ENCODE measurements around the gene CNNM1. TPM values are rescaled to one million over a fixed set of nuclear protein-coding genes. Genes with fewer than 3 reads are reported as not detected.

CNNM1 gene
- total and polyA plus RNA-seq, 9 of the 15 experiments (the other 6 are each of a cell fraction or from before 2014, with no cell fraction given), result not detected

GRCh38 chr10:99329554-99330346, 594 bp downstream of the CNNM1 start (continued):
- TF ChIP-seq, protein P1, sequence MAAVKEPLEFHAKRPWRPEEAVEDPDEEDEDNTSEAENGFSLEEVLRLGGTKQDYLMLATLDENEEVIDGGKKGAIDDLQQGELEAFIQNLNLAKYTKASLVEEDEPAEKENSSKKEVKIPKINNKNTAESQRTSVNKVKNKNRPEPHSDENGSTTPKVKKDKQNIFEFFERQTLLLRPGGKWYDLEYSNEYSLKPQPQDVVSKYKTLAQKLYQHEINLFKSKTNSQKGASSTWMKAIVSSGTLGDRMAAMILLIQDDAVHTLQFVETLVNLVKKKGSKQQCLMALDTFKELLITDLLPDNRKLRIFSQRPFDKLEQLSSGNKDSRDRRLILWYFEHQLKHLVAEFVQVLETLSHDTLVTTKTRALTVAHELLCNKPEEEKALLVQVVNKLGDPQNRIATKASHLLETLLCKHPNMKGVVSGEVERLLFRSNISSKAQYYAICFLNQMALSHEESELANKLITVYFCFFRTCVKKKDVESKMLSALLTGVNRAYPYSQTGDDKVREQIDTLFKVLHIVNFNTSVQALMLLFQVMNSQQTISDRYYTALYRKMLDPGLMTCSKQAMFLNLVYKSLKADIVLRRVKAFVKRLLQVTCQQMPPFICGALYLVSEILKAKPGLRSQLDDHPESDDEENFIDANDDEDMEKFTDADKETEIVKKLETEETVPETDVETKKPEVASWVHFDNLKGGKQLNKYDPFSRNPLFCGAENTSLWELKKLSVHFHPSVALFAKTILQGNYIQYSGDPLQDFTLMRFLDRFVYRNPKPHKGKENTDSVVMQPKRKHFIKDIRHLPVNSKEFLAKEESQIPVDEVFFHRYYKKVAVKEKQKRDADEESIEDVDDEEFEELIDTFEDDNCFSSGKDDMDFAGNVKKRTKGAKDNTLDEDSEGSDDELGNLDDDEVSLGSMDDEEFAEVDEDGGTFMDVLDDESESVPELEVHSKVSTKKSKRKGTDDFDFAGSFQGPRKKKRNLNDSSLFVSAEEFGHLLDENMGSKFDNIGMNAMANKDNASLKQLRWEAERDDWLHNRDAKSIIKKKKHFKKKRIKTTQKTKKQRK (IDR thresholded peaks at IDR 0.05; ENCODE audit: borderline replicate concordance, low read depth, low read length), result no peak

GRCh38 chr10:99330347-99330924, 1.3 kb downstream of the CNNM1 start:
- Histone ChIP-seq H3K79me2 (ENCODE audit: control insufficient read depth, insufficient read depth, low read length) (no peaks in the 10 kb centered on the region), H3K9me3 (replicated peaks; ENCODE audit: control insufficient read depth, insufficient read depth, low read depth, low read length) (no peaks in the 10 kb centered on the region), H3K4me3 (no peak overlapping the region), H2AFZ (ENCODE audit: low read depth, low read length) (no peak overlapping the region), H3K27ac (ENCODE audit: extremely low read depth, low read depth, low read length) (no peak overlapping the region), H3K4me2 (ENCODE audit: insufficient read depth, low read length) (no peak overlapping the region), H4K20me1 (replicated peaks; ENCODE audit: control insufficient read depth, insufficient read depth, low read length) (no peaks in the 10 kb centered on the region), H3K27me3 (ENCODE audit: control insufficient read depth in 2 of 2, insufficient read depth in 2 of 2, low read length in 2 of 2) (peaks cover 0 to 13% of the 10 kb centered on the region in 2 experiments; a peak in 2 of 5 replicates), H3K9me1 (ENCODE audit: control insufficient read depth, insufficient read depth, low read length) (no peaks in the 10 kb centered on the region), H3K36me3 (ENCODE audit: control insufficient read depth, insufficient read depth, low read length) (no peaks in the 10 kb centered on the region), H3K4me1 (replicated peaks in 1 of 2; ENCODE audit: control insufficient read depth in 2 of 2, insufficient read depth in 2 of 2, low read length in 2 of 2) (peaks cover 0 to 12% of the 10 kb centered on the region in 2 experiments; a peak in 1 of 5 replicates), H3K9ac (ENCODE audit: insufficient read depth in 1 of 2, low read depth in 2 of 2, low read length in 2 of 2) (no peak overlapping the region)
- ChIA-PET CTCF (ENCODE audit: low intra/inter-chr PET ratio) (no interaction called here), POLR2A (no interaction called here)
- TF ChIP-seq, protein P2, sequence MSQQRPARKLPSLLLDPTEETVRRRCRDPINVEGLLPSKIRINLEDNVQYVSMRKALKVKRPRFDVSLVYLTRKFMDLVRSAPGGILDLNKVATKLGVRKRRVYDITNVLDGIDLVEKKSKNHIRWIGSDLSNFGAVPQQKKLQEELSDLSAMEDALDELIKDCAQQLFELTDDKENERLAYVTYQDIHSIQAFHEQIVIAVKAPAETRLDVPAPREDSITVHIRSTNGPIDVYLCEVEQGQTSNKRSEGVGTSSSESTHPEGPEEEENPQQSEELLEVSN (IDR thresholded peaks at IDR 0.05; ENCODE audit: borderline replicate concordance in 1 of 2, extremely low read depth in 1 of 2, insufficient read depth in 1 of 2, insufficient read length in 1 of 2, low read depth in 1 of 2, low read length in 1 of 2, poor library complexity in 1 of 2, severe bottlenecking in 1 of 2), result peak in 1 of 2 experiments; percentile 9
- TF ChIP-seq, protein P3, sequence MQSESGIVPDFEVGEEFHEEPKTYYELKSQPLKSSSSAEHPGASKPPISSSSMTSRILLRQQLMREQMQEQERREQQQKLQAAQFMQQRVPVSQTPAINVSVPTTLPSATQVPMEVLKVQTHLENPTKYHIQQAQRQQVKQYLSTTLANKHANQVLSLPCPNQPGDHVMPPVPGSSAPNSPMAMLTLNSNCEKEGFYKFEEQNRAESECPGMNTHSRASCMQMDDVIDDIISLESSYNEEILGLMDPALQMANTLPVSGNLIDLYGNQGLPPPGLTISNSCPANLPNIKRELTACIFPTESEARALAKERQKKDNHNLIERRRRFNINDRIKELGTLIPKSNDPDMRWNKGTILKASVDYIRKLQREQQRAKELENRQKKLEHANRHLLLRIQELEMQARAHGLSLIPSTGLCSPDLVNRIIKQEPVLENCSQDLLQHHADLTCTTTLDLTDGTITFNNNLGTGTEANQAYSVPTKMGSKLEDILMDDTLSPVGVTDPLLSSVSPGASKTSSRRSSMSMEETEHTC (IDR thresholded peaks at IDR 0.05), result no peak
- no peak for ATAC-seq
- FAIRE-seq, result no peak
- BruUV-seq (replicated peaks), result no TSS peak
- intact Hi-C loops (cut with micrococcal nuclease) (no loop called here), in situ Hi-C loops (cut with MboI) (no loop called here)
- DNase-seq (ENCODE audit: extremely low read depth in 1 of 4, low spot score in 3 of 4), result no peak
- WGBS (ENCODE audit: insufficient coverage, low coverage, missing lambda C conversion rate), result 37% methylated on average over 36 of the region's 45 CpGs
